Panc1 (cell line): ENCODE results near the gene PDE1C.

Source experiments
- CTCF ChIP-seq: fragments of 450-650 bp; IDR thresholded peaks from 2 replicates; pipeline ENCODE4 v1.5.1; 2017; ENCODE audit warnings: mild to moderate bottlenecking
- TF ChIP-seq, protein P1 (sequence below), 2 experiments: IDR thresholded peaks; 2 replicates each; pipeline ENCODE4 v1.6.1; 2011 to 2012; ENCODE audit warnings: low read depth in 2 of 2, control low read depth in 1 of 2, low read length in 1 of 2, mild to moderate bottlenecking in 1 of 2, moderate library complexity in 1 of 2; ENCODE audit not compliant: insufficient read depth in 1 of 2

- TF ChIP-seq, protein P1, sequence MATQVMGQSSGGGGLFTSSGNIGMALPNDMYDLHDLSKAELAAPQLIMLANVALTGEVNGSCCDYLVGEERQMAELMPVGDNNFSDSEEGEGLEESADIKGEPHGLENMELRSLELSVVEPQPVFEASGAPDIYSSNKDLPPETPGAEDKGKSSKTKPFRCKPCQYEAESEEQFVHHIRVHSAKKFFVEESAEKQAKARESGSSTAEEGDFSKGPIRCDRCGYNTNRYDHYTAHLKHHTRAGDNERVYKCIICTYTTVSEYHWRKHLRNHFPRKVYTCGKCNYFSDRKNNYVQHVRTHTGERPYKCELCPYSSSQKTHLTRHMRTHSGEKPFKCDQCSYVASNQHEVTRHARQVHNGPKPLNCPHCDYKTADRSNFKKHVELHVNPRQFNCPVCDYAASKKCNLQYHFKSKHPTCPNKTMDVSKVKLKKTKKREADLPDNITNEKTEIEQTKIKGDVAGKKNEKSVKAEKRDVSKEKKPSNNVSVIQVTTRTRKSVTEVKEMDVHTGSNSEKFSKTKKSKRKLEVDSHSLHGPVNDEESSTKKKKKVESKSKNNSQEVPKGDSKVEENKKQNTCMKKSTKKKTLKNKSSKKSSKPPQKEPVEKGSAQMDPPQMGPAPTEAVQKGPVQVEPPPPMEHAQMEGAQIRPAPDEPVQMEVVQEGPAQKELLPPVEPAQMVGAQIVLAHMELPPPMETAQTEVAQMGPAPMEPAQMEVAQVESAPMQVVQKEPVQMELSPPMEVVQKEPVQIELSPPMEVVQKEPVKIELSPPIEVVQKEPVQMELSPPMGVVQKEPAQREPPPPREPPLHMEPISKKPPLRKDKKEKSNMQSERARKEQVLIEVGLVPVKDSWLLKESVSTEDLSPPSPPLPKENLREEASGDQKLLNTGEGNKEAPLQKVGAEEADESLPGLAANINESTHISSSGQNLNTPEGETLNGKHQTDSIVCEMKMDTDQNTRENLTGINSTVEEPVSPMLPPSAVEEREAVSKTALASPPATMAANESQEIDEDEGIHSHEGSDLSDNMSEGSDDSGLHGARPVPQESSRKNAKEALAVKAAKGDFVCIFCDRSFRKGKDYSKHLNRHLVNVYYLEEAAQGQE (IDR thresholded peaks at IDR 0.05; ENCODE audit: insufficient read depth in 1 of 2, low read depth in 2 of 2, low read length in 1 of 2) = no peak
- no peak for TF ChIP-seq CTCF
Observed at GRCh38 chr7:32103361-32103760, 33.2 kb upstream of the PDE1C start.
